Measurements from ENCODE around the gene SERPINI1.

The SERPINI1 gene

GRCh38 chr3:167851171-167851570 lies 115.7 kb downstream of the SERPINI1 start:
- no peak for DNase-seq (ENCODE audit: low read depth)

DNA sequence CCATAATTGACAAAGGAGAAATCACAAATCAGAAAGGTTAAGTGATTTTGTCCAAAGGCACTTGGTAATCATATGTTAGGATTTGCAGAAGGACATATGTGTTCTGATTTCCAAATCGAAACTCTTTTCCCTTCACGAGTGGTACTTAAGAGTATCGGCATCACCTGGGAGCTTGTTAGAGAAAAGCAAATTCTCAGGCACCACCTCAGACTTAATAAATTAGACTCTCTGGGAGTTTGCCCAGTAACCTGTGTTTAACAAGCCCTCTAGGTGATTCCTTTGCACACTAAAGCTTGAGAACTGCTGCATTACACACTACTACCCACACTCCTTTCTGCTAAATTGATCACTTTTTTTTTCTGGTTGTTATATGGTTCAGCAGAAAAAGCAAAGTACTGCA lies 116.2 kb downstream of the SERPINI1 start:
- DNase-seq (ENCODE audit: low read depth), result no peak

- DNase-seq (ENCODE audit: low read depth), result no peak
These were observed 116.7 kb downstream of the SERPINI1 start for GRCh38 chr3:167852216-167852615.

GRCh38 chr3:167854063-167854462 lies 118.5 kb downstream of the SERPINI1 start:
- DNase-seq (ENCODE audit: low read depth), result no peak

DNA sequence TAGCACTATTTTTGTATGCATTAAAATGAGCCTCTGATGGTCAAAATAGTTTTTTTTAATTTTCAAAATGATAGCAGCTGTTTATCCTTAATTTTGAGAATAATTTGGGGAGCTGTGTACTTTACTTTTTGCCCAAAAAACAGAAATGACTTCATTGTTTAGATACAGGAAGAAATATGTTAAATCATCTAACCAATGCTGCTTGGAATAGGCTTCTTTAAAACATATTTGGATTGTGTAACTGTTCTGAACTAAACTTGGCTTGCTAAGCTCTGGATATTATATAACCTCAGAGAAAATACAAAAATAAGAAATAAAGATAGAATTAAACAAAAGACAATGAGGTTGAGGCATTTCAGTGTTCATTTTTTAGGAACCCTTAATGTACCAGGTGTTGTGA lies 119.3 kb downstream of the SERPINI1 start:
- no peak for DNase-seq (ENCODE audit: low read depth)

DNA sequence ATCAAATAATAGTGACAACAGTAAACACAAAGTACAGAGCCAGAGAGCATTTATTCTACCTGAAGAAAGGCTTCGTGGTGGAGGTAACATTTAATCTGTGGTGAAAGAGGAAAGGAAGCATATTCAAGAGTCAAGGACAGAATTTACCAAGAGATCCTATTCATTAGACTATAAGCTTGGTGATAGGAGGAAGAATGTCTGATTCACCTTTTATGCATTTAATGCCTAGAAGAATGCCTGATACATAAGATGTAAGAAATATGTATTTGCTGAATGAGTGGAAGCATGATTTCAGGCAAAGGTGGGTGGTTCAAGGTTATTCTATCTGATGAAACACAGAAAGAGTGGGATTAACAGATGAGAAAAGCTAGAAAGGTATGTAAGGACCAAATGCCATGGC lies 119.8 kb downstream of the SERPINI1 start:
- no peak for DNase-seq (ENCODE audit: low read depth)

GRCh38 chr3:167858865-167859264 lies 123.3 kb downstream of the SERPINI1 start:
- no peak for DNase-seq (ENCODE audit: low read depth)

GRCh38 chr3:167859610-167860009 lies 124.1 kb downstream of the SERPINI1 start:
- DNase-seq (ENCODE audit: low read depth), result no peak

DNA sequence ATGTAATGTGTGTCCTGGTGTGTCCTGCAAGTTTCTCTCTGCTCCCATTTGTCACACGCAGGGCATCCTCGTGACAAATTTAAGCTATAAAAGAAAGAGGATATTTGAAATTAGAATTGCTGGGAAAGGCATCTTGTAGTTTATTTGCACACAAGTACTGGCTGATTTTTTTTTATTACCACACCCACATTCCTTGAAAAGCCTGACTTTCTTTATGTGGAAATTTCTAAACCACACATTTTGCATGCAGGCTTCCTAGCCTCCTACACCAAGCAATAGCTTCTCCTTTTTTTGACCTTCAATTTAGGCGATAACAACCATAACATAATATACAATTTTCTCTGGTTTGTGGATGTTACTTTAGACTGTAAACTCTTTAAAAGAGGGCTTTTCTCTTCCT lies 126.1 kb downstream of the SERPINI1 start:
- no peak for DNase-seq (ENCODE audit: low read depth)

- DNase-seq (ENCODE audit: low read depth), result no peak
These were observed 126.7 kb downstream of the SERPINI1 start for GRCh38 chr3:167862104-167862730.

DNA sequence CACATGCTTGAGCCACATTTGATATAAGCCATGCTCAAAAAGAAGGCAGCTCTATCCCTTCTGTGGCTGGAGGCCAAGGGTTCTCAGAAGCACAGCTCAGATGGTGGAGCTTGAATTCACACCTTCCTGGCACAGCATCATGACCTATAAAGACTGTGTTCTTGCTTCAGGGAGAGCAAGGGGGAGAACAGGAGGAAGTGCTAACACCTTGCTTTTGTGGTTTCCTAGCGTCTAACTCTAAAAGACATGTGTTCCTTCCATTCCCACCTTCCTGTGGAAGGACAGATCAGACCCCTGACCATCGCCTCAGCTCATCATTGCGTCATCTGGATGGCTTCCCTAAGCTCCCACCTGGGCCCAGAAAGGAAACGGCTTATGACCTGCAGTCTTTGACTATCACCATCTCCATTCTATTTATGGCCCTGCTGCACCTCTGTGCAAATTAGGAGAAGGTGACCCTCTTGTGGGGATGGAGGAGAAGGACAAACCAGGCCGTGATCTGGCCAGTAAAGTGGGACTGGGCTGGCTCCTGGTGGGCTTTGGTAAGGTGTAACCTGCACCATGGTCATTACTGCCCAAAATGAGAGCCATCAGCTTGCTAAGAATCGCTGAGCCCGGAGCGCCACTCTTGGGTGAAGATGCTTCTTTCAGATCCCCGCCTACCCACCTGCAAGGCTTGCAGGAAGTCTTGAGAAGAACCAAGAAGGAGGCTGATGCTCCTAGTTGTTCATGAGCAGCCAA lies 128.5 kb downstream of the SERPINI1 start:
- DNase-seq (ENCODE audit: low read depth), result no peak

DNA sequence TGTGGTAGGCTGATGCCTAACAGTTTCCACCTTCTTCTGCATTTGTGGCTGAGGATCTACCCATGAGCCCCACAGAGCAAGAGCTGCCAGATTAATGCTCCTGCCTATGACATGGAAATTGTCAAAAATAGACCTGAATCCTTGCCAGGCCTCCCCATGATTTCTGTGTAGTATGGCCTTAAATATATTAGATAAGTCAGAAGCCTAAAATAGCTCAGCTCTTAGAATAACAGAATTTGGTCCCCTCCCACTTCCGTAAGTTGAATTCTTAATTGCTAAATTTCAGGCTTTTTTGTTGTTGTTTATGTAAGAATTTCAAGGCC lies 129.0 kb downstream of the SERPINI1 start:
- DNase-seq (ENCODE audit: low read depth), result no peak

DNA sequence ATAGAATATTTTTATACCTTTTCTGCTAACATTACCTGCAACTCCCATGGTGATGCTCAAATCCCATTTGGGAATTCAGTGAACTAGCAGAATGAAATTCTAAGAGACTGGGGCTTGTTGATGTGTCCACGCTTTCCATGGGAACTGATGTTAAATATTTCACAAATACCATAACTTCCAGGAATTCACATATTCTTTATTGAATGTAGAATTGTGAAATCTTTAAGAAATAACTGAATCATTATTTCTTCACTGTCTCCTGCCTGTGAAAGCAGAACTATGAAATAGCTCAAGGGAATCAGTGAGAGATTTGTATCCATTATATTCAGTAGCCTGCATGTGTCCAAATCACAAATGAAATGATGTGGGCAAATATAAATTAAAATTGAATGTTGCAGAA lies 130.8 kb downstream of the SERPINI1 start:
- no peak for DNase-seq (ENCODE audit: low read depth)

GRCh38 chr3:167867981-167868380 lies 132.5 kb downstream of the SERPINI1 start:
- DNase-seq (ENCODE audit: low read depth), result no peak

- no peak for DNase-seq (ENCODE audit: low read depth)
These were observed 134.7 kb downstream of the SERPINI1 start for GRCh38 chr3:167870181-167870580.

GRCh38 chr3:167870759-167871158 lies 135.2 kb downstream of the SERPINI1 start:
- DNase-seq (ENCODE audit: low read depth), result no peak

GRCh38 chr3:167872032-167872431 lies 136.5 kb downstream of the SERPINI1 start:
- DNase-seq (ENCODE audit: low read depth), result no peak

DNA sequence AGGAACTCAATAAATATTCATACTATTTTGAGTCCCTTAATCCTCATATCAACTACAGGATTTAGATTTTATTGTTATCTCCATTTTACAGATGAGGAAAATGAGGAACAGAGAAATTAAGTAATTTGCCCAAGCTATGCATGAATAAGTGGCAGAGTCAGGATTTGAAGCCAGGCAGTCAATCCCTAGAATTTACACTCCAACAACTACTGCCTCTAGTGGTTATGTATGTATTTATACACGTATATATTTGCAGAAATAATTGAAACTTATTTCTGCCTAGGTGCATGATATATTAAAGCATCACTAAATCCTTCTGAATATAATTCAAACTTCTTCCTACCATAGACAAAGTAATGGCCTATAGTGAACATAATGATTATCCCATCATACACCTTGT lies 137.4 kb downstream of the SERPINI1 start:
- no peak for DNase-seq (ENCODE audit: low read depth)

DNA sequence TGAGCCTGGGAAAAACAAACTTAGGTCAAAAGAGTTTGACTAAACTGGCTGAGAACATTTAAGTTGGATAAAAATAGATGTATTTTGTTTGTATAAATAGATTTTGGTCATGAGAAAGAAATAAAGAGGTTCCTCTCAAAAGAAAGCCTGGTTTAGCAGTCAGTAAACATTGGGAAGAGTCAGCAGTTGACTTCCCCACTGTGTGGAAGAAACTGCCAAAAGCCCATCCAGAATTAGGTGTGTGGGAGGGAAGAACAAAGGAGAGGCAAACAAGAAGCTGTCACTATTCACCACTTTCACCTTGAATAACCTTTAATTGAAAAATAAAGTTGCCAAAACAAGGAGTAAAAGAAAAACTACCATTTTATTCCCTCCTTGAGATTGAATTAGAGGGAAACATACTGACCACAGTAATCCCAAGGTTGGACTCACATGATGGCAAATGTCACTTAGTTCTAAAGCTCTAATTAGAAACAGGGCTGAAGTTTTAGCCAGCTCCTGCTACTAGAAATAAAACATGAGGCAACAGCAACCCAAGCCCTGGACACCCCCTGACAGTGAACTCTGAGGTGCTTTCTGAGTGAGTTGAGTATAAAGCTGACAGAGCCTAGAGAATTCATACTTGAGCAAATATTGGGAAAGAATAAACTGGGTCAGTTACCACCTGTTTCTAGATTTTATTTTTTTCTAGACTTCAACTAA lies 139.3 kb downstream of the SERPINI1 start:
- DNase-seq (ENCODE audit: low read depth), result no peak
